ENCODE measurements around the gene NRL.

The NRL gene
- total RNA-seq: 3.8 reads per million, percentile 14 among the genes with 10 or more reads in this experiment

DNA sequence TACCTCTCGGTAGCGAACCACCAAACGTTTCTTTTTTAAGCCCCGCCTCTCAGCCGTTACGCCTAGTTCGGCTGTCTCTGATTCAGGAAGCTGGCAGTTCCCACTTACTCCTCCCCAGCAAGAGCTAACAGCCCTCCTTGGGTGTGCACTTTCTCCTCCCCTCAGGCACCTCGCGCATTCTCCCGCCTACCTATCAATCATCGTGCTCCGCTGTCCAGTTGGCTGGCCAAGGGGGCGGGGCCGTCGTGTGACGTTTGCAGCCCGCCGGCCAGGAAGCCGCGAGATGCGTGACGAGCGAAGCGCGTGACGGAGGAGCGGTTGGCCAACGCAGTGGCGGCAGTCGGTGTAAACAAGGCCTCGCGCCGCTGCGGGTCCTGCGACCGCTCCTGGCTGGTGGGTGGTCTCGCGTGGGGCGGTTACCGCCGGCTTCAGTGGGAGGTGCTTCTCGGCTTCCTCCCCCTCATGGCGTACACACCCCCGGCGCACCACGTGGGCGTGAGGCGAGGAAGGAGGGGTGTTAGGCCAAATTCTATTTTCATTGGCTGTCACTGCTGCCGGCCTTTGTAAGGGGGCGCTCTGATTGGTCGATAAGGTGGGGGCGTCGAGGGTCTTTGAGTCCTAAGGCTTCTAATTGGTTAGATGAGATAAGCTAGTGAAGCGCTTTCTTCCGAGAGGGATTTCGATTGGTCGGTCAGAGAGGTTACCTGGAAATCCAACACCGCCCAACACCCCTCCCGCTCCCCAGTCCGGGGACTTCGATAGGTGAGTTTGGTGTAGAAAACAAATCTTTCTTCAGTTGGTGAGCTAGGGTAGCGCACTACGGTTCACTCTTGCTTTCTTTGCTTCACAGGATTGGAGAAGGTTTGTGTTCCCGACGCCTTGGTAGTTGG, at the start of gene NRL, which contains the start of gene DCAF11:
Gene NRL, minus strand, starts transcription at position 418 of the 890 bp plus-strand sequence. CDS start 32,101 bp downstream, outside the sequence.
Gene DCAF11, plus strand, starts transcription at position 246 of the 890 bp plus-strand sequence. CDS start 818 bp downstream, outside the sequence.
- peak; percentile 98 for DNase-seq

GRCh38 chr14:24162093-24162492, 47.3 kb upstream of the NRL start:
- no peak for DNase-seq

DNA sequence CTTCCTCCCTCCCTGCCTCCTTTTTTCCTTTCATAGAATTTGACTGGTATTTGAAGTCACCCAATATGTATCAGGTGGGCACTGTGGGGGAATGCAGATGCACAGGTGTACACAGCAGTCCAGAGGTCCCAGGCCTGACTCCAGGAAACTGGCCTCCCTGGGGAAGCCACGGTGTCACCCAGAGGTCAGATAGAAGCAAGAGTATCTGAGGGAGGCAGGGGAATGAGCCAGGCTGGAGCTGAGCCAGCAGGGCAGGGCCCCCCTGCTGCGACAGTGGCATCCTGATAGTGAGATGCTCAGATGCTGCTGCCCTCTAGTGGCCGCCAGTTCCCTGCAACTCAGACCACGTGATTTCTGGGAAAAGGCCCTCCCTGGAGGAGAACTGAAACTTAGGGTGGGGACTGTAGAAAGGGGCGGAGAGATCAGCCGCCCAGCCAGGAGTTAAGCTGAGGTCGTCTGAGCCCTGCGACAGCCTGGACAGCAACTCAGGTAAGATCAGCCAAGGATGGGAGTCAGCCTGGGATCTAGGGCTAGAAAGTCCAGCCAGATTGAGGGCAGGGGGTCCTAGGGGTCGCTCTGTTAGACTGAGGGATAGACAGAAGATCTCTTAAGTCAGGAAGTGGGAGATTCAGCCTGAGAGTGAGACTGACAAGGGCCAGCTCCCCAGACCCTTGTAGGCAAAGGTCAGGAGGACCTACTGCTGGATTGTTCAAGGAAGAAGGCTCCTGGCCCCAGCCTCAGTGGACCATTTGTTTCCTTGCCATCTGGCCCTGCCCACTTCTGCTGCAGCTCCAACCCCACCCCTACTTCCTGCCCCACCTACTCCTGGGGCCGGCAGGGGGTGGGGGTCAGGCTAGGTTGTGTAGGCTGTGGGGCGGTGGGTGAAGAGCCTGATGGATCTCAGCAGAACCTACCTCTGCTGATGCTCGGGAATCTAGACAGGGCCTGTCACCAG, 46.4 kb upstream of the NRL start, which contains the start of gene IRF9:
Gene IRF9, plus strand, starts transcription at position 416 of the 955 bp plus-strand sequence. CDS start 880 bp downstream, outside the sequence.
- DNase-seq: peak; percentile 97

GRCh38 chr14:24160499-24160849, 45.7 kb upstream of the NRL start:
- DNase-seq: no peak

- DNase-seq: no peak
Measured at GRCh38 chr14:24159777-24160498, 45.2 kb upstream of the NRL start.

DNA sequence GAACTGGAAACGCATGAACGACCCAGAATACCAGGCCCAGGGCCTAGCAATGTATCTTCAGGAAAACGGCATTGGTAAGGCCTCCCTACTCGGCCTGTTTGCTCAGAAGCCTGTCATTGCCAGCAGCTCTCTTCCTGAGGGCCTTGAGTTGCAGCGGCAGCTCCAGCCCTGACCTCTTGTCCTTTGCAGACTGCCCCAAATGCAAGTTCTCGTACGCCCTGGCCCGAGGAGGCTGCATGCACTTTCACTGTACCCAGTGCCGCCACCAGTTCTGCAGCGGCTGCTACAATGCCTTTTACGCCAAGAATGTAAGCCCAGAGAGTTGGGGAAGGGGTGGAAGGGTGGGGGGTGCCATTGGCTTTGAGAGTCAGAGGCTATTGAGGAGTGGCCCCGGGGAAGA, 42.6 kb upstream of the NRL start:
- no peak for DNase-seq

DNA sequence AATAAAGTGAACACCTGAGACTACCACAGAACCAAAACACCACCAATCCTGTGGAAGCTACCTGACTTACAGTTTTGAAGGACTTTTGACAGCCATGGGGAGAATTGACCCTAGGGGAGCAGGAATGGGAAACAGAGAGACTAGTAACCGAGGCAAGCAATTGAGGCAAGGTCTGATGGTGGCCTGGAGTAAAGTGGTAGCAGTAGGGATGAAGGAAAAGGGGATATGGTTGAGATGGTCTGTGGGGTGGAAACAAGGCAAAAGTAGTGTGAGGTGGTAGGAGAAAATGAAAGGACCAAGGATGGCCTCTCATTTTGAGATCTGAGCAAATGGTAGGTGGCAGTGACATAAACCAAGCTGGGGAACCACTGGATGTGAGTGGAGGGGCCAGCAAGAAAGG, 42.1 kb upstream of the NRL start:
- no peak for DNase-seq

DNA sequence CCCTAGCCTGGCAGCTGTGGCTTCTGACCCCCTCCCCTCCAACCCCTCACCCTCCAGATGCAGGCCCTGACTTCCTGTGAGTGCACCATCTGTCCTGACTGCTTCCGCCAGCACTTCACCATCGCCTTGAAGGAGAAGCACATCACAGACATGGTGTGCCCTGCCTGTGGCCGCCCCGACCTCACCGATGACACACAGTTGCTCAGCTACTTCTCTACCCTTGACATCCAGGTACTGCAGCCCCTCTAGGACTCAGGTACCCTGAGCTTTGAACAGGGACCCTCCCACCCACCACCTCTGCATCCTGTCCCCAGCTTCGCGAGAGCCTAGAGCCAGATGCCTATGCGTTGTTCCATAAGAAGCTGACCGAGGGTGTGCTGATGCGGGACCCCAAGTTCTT, 40.4 kb upstream of the NRL start:
- DNase-seq: no peak

GRCh38 chr14:24151404-24152080, 36.8 kb upstream of the NRL start:
- DNase-seq: no peak

GRCh38 chr14:24150993-24151392, 36.2 kb upstream of the NRL start:
- DNase-seq: no peak

DNA sequence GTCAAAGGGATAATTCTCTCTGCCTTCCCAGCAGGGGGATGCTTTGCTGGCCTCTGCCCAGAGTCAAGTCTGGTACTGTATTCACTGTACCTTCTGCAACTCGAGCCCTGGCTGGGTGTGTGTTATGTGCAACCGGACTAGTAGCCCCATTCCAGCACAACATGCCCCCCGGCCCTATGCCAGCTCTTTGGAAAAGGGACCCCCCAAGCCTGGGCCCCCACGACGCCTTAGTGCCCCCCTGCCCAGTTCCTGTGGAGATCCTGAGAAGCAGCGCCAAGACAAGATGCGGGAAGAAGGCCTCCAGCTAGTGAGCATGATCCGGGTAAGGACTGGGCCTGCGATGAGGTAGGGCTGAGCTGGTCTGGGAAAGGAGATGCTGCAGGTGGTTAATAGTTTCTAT, 35.8 kb upstream of the NRL start:
- no peak for DNase-seq

- no peak for DNase-seq
Measured at GRCh38 chr14:24150061-24150460, 35.3 kb upstream of the NRL start.

DNA sequence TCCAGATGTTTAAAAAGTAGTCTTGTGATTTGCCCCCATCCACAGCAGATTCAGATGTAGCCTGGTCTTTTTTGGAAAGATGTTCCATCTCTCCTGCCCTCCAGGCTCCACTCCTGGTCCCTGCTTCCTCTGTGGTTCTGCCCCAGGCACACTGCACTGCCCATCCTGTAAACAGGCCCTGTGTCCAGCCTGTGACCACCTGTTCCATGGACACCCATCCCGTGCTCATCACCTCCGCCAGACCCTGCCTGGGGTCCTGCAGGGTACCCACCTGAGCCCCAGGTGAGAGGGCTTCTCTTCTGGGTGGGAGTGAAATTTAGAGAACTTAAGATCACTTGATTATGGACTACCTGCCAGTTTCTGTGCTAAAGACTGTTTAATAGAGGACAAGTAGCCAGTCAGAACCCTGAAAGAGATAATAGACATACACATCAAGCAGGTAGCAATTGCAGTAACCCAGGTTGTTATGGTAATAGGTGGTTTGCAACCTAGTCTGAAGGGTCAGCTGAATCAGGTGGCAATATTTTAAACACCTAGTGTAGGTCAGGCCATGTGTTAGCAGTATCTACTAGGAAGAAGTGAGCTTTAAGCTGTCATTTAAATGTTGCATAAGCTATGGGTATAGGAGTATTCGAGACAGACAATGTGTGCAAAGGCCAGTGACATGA, 34.7 kb upstream of the NRL start:
- DNase-seq: no peak

- DNase-seq: no peak
Measured at GRCh38 chr14:24147761-24148428, 33.1 kb upstream of the NRL start.

DNA sequence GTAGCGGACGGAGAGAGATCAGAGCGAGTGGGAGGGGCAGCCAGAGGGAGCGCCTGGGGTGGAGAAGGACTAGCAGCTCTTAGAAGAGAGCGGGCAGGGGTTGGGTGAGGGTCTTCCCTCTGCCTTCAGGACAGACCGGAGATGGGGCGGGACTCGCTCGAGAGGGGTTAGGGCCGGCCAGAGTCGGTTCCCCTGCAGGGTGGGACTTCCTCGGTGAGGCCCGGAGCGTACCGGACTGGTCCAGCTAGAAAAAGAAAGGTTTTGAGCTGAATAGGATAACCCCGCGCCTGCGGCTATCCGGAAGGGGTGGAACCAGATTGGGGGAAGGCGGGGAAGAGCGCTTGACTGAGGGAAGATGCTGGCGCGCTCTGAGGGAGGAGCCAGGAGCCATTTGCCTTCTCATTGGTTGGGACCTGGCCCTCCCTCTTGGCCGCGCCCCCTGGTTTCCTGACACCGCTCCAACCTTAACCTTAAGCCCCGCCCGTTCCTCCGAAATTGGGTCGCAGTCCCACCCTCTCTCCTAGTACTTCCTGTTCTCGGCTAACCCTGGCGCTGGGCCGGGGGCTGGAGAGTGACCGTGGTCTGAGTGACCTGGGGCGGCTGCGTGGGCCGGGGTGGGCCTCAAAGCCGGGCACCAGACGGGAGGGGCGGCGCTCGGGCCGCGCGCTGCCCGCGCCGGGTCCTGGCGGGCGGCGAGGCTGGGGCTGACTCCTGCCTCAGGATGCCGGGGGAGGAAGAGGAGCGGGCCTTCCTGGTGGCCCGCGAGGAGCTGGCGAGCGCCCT, 32.4 kb upstream of the NRL start, which contains the start of gene RNF31:
Gene RNF31, plus strand, starts transcription at position 521 of the 783 bp plus-strand sequence. Its CDS starts 201 bp downstream, at position 722.
- DNase-seq: peak; percentile 96

DNA sequence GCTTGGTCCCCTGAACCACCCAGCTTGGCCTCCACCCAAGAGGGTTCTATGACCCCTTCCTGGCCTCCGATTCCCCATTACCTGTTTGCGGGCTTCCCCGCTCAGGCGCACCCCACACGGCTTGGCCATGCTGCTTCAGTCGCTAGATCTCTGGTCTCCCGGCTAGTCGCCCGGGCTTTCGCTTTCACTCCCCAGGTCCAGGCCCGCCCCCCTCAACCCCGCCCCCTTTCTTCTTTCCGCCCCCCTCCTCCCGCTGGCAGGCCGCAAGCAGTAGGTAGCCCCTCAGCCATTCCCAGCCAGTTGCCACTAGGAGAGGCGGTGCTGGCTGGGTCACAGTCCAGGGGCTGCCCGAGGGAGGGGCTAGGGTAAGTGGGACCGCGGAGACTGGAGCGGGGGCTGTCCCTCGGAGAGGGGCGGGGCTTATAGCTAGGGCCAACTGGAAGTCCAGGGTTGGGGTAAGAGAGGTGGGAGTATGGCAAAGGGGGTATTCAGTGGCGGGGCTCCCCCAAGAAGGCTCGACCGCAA, 31.8 kb upstream of the NRL start, which contains the start of gene PSME2:
Gene PSME2, minus strand, starts transcription at position 158 of the 525 bp plus-strand sequence. Its CDS starts 29 bp downstream, at position 129.
- DNase-seq: peak; percentile 78

DNA sequence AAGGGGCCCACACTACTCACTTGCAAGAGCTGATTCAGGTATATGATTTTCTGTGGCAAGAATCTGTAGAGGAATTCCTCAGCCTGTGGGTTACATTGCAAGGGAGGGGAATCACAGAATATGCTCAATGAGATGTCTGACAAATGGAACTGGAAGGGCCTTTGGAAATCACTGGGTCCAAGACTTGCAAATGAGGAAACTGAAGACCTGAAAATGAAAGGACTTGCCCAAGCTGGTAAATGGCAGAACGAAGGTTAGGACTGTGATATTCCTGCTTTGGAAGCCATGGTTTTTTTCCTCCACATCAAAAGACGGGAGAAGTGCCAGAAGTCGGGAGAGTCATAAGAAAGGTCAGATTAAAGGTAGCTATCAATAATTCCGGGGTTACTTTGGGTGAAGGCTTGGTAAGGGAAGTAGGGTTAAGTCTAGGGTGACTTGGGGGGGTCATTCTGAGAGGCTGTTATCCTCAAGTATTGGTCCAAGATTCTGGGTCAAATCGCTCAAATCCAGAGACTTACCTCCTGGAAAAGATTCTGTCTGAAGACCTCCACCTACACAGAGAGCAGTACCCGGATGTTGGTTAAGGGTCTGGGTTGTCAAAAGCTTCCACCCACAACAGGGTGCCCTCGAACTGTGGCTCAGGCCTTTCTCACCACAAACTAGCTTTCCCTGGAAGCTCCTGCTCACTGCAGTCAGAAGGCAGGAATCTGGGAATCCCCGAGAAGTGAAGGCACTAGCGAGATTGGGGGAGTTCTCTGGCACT, 31.1 kb upstream of the NRL start:
- DNase-seq: no peak

- DNase-seq: no peak
Measured at GRCh38 chr14:24145219-24145618, 30.5 kb upstream of the NRL start.

Data from effector CD4-positive, alpha-beta T cell (primary cell).